ENCODE results near the gene NCCRP1.

NCCRP1 gene

DNA sequence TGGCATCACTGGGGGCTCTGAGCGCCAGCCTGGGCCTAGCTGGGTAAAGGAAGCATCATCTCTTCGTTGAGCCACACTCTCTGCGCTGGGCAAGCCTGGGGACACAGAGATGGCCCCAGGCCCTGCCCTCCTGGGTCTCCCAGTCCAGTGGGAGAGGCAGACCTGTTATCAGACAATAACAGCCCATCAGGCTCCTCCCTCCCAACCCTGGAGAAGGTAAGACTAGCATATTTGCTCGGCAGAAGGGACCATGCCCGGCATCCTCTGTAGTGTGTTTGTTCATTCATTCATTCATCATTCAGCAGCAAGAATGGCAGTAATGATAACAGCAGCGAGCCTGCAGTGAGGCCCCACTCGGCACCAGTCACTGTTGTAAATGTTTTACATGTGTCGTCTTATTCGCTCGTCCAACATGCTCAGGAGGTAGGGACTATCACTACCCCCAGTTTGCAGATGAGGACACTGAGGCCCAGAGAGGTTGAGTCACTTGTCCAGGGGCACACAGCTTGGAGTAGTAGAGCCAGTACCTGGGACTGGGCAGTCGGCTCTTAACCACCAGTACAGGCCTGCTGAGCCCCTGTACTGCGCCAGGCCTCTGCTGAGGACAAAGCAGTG lies 38.0 kb upstream of the NCCRP1 start:
- peak overlapping the region; percentile 97 for H3K27ac ChIP-seq
- TF ChIP-seq, protein P1, sequence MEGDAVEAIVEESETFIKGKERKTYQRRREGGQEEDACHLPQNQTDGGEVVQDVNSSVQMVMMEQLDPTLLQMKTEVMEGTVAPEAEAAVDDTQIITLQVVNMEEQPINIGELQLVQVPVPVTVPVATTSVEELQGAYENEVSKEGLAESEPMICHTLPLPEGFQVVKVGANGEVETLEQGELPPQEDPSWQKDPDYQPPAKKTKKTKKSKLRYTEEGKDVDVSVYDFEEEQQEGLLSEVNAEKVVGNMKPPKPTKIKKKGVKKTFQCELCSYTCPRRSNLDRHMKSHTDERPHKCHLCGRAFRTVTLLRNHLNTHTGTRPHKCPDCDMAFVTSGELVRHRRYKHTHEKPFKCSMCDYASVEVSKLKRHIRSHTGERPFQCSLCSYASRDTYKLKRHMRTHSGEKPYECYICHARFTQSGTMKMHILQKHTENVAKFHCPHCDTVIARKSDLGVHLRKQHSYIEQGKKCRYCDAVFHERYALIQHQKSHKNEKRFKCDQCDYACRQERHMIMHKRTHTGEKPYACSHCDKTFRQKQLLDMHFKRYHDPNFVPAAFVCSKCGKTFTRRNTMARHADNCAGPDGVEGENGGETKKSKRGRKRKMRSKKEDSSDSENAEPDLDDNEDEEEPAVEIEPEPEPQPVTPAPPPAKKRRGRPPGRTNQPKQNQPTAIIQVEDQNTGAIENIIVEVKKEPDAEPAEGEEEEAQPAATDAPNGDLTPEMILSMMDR (IDR thresholded peaks at IDR 0.05), result no peak
- no peak for TF ChIP-seq ZFX (IDR thresholded peaks at IDR 0.05; ENCODE audit: borderline replicate concordance)

DNA sequence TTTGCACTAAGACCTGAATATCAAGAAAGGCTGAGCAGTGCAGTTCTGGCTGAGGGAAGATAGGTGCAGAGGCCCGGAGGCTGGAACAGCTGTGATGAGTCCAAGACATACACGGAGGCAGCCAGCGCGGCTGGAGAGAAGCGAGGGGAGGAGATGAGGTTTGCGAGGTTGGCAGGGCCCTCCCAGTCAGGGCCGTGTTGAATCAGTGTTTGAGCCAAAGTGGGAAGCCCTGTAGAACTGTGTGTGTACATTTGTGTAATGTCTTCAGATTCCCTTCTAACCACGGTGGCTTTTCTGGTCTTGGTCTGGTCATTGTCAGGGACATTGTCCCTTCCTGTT lies 36.3 kb upstream of the NCCRP1 start:
- TF ChIP-seq, protein P1 (IDR thresholded peaks at IDR 0.05), result no peak
- TF ChIP-seq ZFX (IDR thresholded peaks at IDR 0.05; ENCODE audit: borderline replicate concordance), result no peak
- peak overlapping the region; percentile 97 for H3K27ac ChIP-seq

DNA sequence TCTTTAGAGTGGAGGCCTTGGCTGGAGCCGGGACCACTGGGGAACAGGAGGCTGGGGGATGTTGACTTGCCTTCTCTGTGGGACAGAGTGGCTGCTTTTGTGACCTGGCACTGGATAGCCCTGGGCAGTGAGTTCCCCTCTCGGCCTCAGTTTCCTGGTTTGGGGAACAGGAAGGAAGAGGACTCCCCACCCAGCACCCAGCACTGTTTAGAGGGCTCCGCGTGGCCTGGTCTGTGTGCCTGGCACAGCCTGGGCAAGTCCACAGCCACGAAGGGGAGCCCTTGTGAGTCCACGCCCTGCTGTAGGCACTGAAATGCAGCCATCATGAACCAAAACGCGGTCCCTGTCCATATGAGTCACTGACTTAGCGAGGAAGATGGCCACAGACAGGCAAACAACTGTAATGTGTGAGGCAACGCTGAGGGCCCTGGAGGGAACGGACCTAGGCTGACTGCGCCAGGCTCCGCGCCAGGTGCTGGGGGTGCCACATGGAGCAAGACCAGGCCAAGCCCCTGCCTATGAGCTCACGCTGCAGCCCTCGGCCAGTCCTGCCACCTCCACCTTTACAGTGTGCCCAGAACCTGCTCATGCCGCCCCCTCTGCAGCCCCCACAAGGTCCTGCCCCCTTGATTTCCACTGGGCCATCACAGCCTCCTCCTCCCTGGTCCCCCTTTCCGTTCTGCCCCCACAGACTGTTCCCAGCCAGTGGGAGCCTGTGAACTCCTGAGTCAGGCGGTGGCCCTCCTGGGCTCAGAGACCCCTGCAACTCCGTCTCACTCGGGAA lies 35.7 kb upstream of the NCCRP1 start:
- TF ChIP-seq, protein P1 (IDR thresholded peaks at IDR 0.05), result no peak
- peak overlapping the region; percentile 97 for H3K27ac ChIP-seq

DNA sequence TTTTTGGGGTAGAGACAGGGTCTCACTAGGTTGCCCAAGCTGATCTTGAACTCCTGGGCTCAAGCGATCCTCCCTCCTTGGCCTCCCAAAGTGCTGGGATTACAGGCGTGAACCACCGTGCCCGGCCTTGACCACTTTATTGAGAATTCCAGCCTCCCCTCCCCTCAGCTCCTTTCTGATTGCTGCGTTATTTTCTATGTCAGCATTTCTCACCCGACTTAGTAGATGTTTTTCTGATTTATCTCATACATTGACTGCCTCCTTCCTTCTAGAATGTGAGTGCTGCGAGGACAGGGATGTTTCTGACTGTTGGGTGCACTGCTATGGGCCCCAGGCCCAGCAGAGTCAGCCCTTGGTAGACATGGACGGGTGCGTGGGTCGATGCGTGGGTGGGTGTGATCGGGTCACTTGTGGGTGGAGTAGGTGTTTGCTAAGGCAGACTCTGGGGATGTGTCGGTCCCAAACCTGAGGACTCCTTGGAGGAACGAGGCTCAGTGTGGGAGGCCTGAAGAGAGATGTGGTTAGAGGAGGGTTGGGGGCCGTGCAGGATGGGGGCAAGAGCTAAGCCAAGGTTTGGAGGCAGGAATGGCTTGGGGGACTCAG lies 34.2 kb upstream of the NCCRP1 start:
- TF ChIP-seq, protein P1 (IDR thresholded peaks at IDR 0.05), result no peak
- no peak for TF ChIP-seq ZFX (IDR thresholded peaks at IDR 0.05; ENCODE audit: borderline replicate concordance)
- peak overlapping the region; percentile 97; the same call in 1 of the 2 replicates for H3K27ac ChIP-seq

DNA sequence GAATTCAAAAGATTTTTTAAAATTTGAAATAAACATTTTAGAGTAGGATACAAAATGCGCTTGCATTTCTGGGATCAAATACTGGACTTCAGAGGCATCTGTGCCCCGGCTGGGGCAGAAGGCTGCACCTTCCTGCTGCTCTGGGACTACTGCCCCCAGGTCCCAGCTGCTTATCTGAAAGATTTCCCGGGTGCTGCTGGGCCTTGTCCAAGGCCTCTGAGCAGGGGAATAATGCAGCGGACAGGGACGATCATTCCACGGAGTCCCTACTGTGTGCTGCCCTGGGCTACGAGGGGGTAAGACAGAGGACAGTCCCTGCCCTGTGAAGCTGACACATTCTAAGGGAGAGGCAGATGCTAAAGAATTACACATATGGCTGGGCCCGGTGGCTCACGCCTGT lies 33.1 kb upstream of the NCCRP1 start:
- TF ChIP-seq ZFX (IDR thresholded peaks at IDR 0.05; ENCODE audit: borderline replicate concordance), result no peak
- TF ChIP-seq, protein P1 (IDR thresholded peaks at IDR 0.05), result no peak
- 0 out of 2 replicates have a peak overlapping the region, but pooled peaks have one; percentile 97 for H3K27ac ChIP-seq

DNA sequence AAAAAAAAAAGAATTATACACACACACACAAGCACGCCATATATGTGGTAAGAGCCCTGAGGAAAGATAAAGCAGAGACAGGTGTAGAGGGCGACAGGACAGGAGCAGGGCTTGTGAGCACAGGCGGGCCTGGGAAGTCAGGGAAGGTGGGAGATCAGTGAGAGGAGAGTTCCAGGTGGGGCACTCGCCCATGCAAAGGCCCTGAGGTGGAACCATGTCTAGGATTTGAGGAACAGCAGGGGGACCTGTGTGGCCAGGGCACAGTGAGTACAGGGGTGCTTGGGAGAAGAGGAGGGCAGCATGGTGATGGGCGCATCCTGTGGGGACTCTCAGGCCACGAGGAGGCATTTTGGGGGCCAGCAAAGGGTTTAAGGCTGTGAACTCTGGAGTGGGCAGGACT lies 32.5 kb upstream of the NCCRP1 start:
- 0 out of 2 replicates have a peak overlapping the region, but pooled peaks have one; percentile 17 for H3K27ac ChIP-seq

More for the DNA sequence above, 32.5 kb upstream of the NCCRP1 start:
- TF ChIP-seq, protein P1 (IDR thresholded peaks at IDR 0.05), result no peak
- no peak for TF ChIP-seq ZFX (IDR thresholded peaks at IDR 0.05; ENCODE audit: borderline replicate concordance)

Data from 22Rv1 (cell line).